ENCODE measurements around the gene DUSP5. TPM values are rescaled to one million over a fixed set of nuclear protein-coding genes. Genes with fewer than 3 reads are reported as not detected.

DUSP5 gene
- total RNA-seq, 1 experiment from 2014 or later, result 29.1 TPM

DNA sequence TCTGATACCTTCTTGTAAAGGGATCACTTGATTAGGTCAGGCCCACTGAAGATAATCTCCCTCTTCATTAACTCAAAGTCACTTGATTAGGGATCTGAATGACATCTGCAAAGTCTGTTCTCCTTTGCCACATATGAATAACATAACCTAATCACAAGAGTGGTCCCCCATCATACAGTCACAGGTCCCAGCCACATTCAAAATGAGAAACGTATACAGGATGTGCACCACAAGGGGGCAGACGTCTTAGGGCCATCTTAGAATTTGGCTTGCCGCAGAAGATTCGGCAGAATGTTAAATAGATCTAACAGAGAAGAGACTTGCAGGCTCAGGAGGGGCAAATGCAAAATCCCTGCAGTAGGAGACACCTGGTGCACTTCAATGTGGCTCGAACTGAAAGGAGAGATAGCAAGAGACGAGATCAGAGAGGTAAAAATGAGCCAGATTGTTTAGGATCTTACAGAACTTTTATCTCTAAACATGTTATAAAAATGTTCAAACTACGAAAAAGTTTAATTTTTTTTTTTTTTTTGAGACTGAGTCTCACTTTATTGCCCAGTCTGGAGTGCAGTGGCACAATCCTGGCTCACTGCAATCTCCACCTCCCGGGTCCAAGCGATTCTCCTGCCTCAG, 59.4 kb downstream of the DUSP5 start:
- no peak for DNase-seq (ENCODE audit: low read depth)
- in situ Hi-C loops (cut with HindIII; ENCODE audit: low pct_unique_long_range_greater_than_20kb, low sequenced_read_pairs), result loop anchor here (25.0 kb wide), 1 partner anchor 220 kb away; no protein-coding TSS in a partner anchor

DNA sequence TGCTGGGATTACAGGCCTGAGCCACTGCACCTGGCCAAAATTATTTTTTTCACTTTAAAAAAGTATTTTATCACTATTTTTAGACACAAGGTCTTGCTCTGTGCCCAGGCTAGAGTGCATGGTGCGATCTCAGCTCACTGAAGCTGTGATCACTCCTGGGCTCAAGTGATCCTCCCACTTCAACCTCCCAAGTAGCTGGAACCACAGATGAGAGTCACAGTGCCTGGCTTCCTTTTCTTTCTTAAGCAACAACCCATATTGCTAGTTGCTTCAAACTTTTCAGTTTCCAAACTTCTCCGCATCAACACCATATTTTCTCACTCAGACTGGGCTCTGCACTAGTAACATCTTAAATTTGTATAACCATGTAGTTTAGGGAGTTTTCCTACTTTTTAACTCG, 60.3 kb downstream of the DUSP5 start:
- no peak for DNase-seq (ENCODE audit: low read depth)
- in situ Hi-C loops (cut with HindIII; ENCODE audit: low pct_unique_long_range_greater_than_20kb, low sequenced_read_pairs), result loop anchor here (25.0 kb wide), 1 partner anchor 221 kb away; no protein-coding TSS in a partner anchor

DNA sequence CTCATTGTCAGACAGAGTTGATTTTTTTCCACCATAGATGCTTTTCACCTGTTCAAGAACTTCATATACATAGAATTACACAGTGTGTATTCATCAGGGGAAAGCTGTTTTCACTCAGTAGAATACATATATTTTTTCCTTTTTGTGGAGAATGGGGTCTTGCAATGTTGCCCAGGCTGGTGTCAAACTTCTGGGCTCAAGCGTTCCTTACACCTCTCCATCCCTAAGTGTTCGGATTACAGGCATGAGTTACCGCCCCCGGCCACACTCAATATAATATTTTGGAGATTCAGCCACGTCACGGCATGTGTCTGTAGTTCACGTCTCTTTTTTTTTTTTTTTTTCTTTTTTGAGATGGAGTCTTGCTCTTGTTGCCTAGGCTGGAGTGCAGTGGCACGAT, 62.3 kb downstream of the DUSP5 start:
- in situ Hi-C loops (cut with HindIII; ENCODE audit: low pct_unique_long_range_greater_than_20kb, low sequenced_read_pairs), result loop anchor here (25.0 kb wide), 1 partner anchor 223 kb away; no protein-coding TSS in a partner anchor
- no peak for DNase-seq (ENCODE audit: low read depth)

Other genes starting within 250 kb of the DUSP5 start
- 2.2 and 7.5 TPM in 2 replicates for gene SMNDC1, start 193.0 kb upstream of the DUSP5 start, total RNA-seq (2014; rRNA removed; shearing (Covaris generic); ENCODE audit: low replicate concordance)
- gene SMC3, start 69.8 kb downstream of the DUSP5 start, total RNA-seq (2014; rRNA removed; shearing (Covaris generic); ENCODE audit: low replicate concordance), result 15.9 and 16.5 TPM in 2 replicates
- gene RBM20, start 146.4 kb downstream of the DUSP5 start, total RNA-seq (2014; rRNA removed; shearing (Covaris generic); ENCODE audit: low replicate concordance), result 7.2 and 7.7 TPM in 2 replicates